GM12873 (cell line): ENCODE results near the gene DNAH2.

Source experiments
- CTCF ChIP-seq: IDR thresholded peaks from 2 replicates; pipeline ENCODE4 v1.5.1; 2012; ENCODE audit warnings: low read depth, mild to moderate bottlenecking, moderate library complexity, low read length, control low read depth; ENCODE audit not compliant: insufficient read depth; ENCODE audit errors: missing control alignments

DNAH2 gene

GRCh38 chr17:7740481-7741001 is 23.0 kb downstream of the DNAH2 start:
- no peak for TF ChIP-seq CTCF

- no peak for TF ChIP-seq CTCF
Measured at GRCh38 chr17:7742729-7743128, 25.2 kb downstream of the DNAH2 start.

- TF ChIP-seq CTCF, result no peak
Measured at GRCh38 chr17:7744416-7744815, 26.9 kb downstream of the DNAH2 start.

- TF ChIP-seq CTCF, result no peak
Measured at GRCh38 chr17:7745748-7746470, 28.4 kb downstream of the DNAH2 start.

- TF ChIP-seq CTCF, result no peak
Measured at GRCh38 chr17:7747635-7748071, 30.1 kb downstream of the DNAH2 start.

GRCh38 chr17:7748076-7748775 is 30.7 kb downstream of the DNAH2 start:
- TF ChIP-seq CTCF, result no peak

- no peak for TF ChIP-seq CTCF
Measured at GRCh38 chr17:7750321-7750821, 32.8 kb downstream of the DNAH2 start.
